Measurements from ENCODE around the gene PCOLCE2.

Gene PCOLCE2

GRCh38 chr3:142785996-142786395, 102.9 kb downstream of the PCOLCE2 start:
- TF ChIP-seq ZNF274 (IDR thresholded peaks at IDR 0.05; ENCODE audit: low read depth, low read length): no peak
- no peak overlapping the region for H3K4me3 ChIP-seq (ENCODE audit: low read length)

GRCh38 chr3:142784228-142784627, 104.7 kb downstream of the PCOLCE2 start:
- no peak for TF ChIP-seq ZNF274 (IDR thresholded peaks at IDR 0.05; ENCODE audit: low read depth, low read length)
- no peak overlapping the region for H3K4me3 ChIP-seq (ENCODE audit: low read length)

- no peak for TF ChIP-seq ZNF274 (IDR thresholded peaks at IDR 0.05; ENCODE audit: low read depth, low read length)
- no peak overlapping the region for H3K4me3 ChIP-seq (ENCODE audit: low read length)
Measured at GRCh38 chr3:142782616-142783015, 106.3 kb downstream of the PCOLCE2 start.

- no peak for TF ChIP-seq ZNF274 (IDR thresholded peaks at IDR 0.05; ENCODE audit: low read depth, low read length)
- no peak overlapping the region for H3K4me3 ChIP-seq (ENCODE audit: low read length)
Measured at GRCh38 chr3:142779591-142779990, 109.3 kb downstream of the PCOLCE2 start.

GRCh38 chr3:142778541-142778940, 110.3 kb downstream of the PCOLCE2 start:
- no peak for TF ChIP-seq ZNF274 (IDR thresholded peaks at IDR 0.05; ENCODE audit: low read depth, low read length)
- no peak overlapping the region for H3K4me3 ChIP-seq (ENCODE audit: low read length)

- no peak overlapping the region for H3K4me3 ChIP-seq (ENCODE audit: low read length)
- no peak for TF ChIP-seq ZNF274 (IDR thresholded peaks at IDR 0.05; ENCODE audit: low read depth, low read length)
Measured at GRCh38 chr3:142777927-142778326, 111.0 kb downstream of the PCOLCE2 start.

- TF ChIP-seq ZNF274 (IDR thresholded peaks at IDR 0.05; ENCODE audit: low read depth, low read length): no peak
- no peak overlapping the region for H3K4me3 ChIP-seq (ENCODE audit: low read length)
Measured at GRCh38 chr3:142768338-142768737, 120.5 kb downstream of the PCOLCE2 start.
